Hepatocyte (in vitro differentiated cells): Measurements from ENCODE around the gene PLXNA2.

Experiments used
- EZH2 ChIP-seq: fragments of 200-600 bp; sonication (generic); IDR thresholded peaks from 2 replicates; pipeline ENCODE4 v1.6.1; 2016; ENCODE audit warnings: antibody characterized with exemption, mild to moderate bottlenecking, borderline replicate concordance
- EZH2phosphoT487 ChIP-seq: fragments of 200-600 bp; sonication (generic); IDR thresholded peaks from one replicate; pipeline ENCODE4 v1.6.1; 2018; ENCODE audit warnings: antibody characterized with exemption, mild to moderate bottlenecking, low read depth, moderate library complexity; ENCODE audit not compliant: unreplicated experiment, severe bottlenecking
- TF ChIP-seq, protein P1 (sequence below): fragments of 200-600 bp; sonication (generic); IDR thresholded peaks from 2 replicates; pipeline ENCODE4 v1.5.1; 2016; ENCODE audit warnings: antibody characterized with exemption, mild to moderate bottlenecking; ENCODE audit not compliant: poor library complexity

DNA sequence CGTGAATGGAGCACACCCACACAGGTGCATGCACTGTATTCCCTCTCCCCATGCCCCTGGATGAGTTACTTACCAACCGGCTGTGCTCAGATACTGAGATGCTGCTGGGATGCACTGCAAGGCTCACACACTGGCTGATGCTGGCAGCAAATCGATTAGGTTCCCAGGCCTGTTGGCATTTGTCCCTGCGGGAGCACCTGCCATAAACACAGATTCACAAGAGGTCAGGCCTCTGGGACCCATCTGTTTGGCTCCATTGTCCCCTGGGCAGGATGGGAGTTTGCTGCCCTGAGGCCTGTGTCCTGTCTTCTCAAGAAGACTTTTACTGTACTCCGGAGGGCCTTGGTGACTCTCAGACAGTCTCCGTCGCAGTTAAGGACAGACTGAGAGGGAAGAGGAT, 145.4 kb downstream of the PLXNA2 start:
- TF ChIP-seq EZH2phosphoT487 (no peak), EZH2 (no peak)
- TF ChIP-seq, protein P1, sequence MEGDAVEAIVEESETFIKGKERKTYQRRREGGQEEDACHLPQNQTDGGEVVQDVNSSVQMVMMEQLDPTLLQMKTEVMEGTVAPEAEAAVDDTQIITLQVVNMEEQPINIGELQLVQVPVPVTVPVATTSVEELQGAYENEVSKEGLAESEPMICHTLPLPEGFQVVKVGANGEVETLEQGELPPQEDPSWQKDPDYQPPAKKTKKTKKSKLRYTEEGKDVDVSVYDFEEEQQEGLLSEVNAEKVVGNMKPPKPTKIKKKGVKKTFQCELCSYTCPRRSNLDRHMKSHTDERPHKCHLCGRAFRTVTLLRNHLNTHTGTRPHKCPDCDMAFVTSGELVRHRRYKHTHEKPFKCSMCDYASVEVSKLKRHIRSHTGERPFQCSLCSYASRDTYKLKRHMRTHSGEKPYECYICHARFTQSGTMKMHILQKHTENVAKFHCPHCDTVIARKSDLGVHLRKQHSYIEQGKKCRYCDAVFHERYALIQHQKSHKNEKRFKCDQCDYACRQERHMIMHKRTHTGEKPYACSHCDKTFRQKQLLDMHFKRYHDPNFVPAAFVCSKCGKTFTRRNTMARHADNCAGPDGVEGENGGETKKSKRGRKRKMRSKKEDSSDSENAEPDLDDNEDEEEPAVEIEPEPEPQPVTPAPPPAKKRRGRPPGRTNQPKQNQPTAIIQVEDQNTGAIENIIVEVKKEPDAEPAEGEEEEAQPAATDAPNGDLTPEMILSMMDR, result no peak
